Central memory CD8-positive, alpha-beta T cell (primary cell): ENCODE data around the gene GNAO1.

Experiments used
- ATAC-seq: fragments of 150-1000 bp; cut with Tn5 transposase; replicated peaks from 2 replicates; pipeline ENCODE4 v1.10.0; 2022; ENCODE audit warnings: mild to moderate bottlenecking, moderate FRiP score, moderate number of reproducible peaks; ENCODE audit not compliant: poor library complexity, severe bottlenecking; ENCODE audit errors: extremely low read depth
- DNase-seq, 2 donors: peaks; one replicate each; pipeline ENCODE4 v3.0.0; 2021; ENCODE audit warnings: low spot score in 2 of 2
- H3K27ac Mint-ChIP-seq: one replicate; pipeline ENCODE4 v1.8.0; 2022; ENCODE audit warnings: low read depth, mild to moderate bottlenecking, moderate library complexity, mixed read lengths
- H3K27me3 Mint-ChIP-seq: one replicate; pipeline ENCODE4 v1.8.0; 2022; ENCODE audit warnings: mixed read lengths
- H3K36me3 Mint-ChIP-seq: one replicate; pipeline ENCODE4 v1.8.0; 2022; ENCODE audit warnings: mild to moderate bottlenecking, moderate library complexity, mixed read lengths; ENCODE audit not compliant: insufficient read depth
- H3K4me1 Mint-ChIP-seq: one replicate; pipeline ENCODE4 v1.8.0; 2022; ENCODE audit warnings: mixed read lengths
- H3K4me3 Mint-ChIP-seq: one replicate; pipeline ENCODE4 v1.8.0; 2022; ENCODE audit warnings: mild to moderate bottlenecking, moderate library complexity, mixed read lengths
- H3K9me3 Mint-ChIP-seq: one replicate; pipeline ENCODE4 v1.8.0; 2022; ENCODE audit warnings: mixed read lengths

GNAO1 gene

GRCh38 chr16:56191156-56191815 lies at the start of gene GNAO1:
TSS of gene GNAO1 (plus strand) at chr16:56191489. CDS start at chr16:56192236, 747 bp downstream.
- peak within 1 kb of the TSS; percentile 84 for H3K4me3 Mint-ChIP-seq
- ATAC-seq (peak; percentile 78), DNase-seq (peak; percentile 40 to 56)
- peaks cover 21% of the 10 kb centered on the region for H3K4me1 Mint-ChIP-seq
- no peaks in the 10 kb centered on the region for H3K9me3 Mint-ChIP-seq
- no peaks in the 10 kb centered on the region for H3K27me3 Mint-ChIP-seq
- H3K27ac Mint-ChIP-seq = peak within 1 kb of the TSS; percentile 84
- peaks cover 11% of the 10 kb centered on the region for H3K36me3 Mint-ChIP-seq

GRCh38 chr16:56143666-56144065 lies 47.6 kb upstream of the GNAO1 start:
- Mint-ChIP-seq H3K36me3 (no peaks in the 10 kb centered on the region), H3K27ac (no peak overlapping the region), H3K4me1 (peaks cover 2% of the 10 kb centered on the region), H3K4me3 (no peak overlapping the region), H3K27me3 (no peaks in the 10 kb centered on the region), H3K9me3 (no peaks in the 10 kb centered on the region)
- no peak for DNase-seq
- ATAC-seq = no peak

GRCh38 chr16:56145369-56145768 lies 45.9 kb upstream of the GNAO1 start:
- no peaks in the 10 kb centered on the region for H3K36me3 Mint-ChIP-seq
- no peak for ATAC-seq
- no peak overlapping the region for H3K4me3 Mint-ChIP-seq
- H3K27me3 Mint-ChIP-seq = no peaks in the 10 kb centered on the region
- H3K9me3 Mint-ChIP-seq = no peaks in the 10 kb centered on the region
- no peaks in the 10 kb centered on the region for H3K4me1 Mint-ChIP-seq
- H3K27ac Mint-ChIP-seq = no peak overlapping the region
- DNase-seq = no peak

DNA sequence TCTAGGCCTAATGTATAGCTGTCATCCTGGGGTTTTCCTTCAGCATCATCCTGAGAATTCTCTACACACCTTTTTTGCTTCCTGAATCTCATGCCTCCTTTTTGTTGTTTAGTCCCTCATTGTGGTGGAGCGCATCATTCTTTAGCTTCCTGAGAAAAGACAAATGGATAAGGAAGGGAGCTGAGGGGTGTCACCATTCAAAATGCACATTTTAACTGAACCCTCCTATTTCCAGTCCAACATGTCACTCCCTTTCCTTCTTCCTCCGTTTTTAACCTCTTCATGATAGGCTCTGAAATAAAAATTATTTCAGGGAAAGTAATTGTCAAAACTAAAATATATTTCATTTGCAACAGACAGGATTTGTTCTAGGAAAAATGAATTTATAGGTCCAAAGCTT lies 39.7 kb upstream of the GNAO1 start:
- peaks cover 32% of the 10 kb centered on the region for H3K27me3 Mint-ChIP-seq

GRCh38 chr16:56161658-56162057 lies 29.6 kb upstream of the GNAO1 start:
- no peaks in the 10 kb centered on the region for H3K27me3 Mint-ChIP-seq
- H3K27ac Mint-ChIP-seq = no peak overlapping the region
- H3K36me3 Mint-ChIP-seq = no peaks in the 10 kb centered on the region
- ATAC-seq (no peak), DNase-seq (no peak)
- no peak overlapping the region for H3K4me3 Mint-ChIP-seq
- H3K9me3 Mint-ChIP-seq = no peaks in the 10 kb centered on the region
- no peaks in the 10 kb centered on the region for H3K4me1 Mint-ChIP-seq

More for the DNA sequence above, 39.7 kb upstream of the GNAO1 start:
- Mint-ChIP-seq H3K9me3 (no peaks in the 10 kb centered on the region), H3K4me3 (no peak overlapping the region), H3K36me3 (no peaks in the 10 kb centered on the region), H3K27ac (no peak overlapping the region), H3K4me1 (no peaks in the 10 kb centered on the region)
- DNase-seq (no peak), ATAC-seq (no peak)

GRCh38 chr16:56163089-56163488 lies 28.2 kb upstream of the GNAO1 start:
- no peaks in the 10 kb centered on the region for H3K4me1 Mint-ChIP-seq
- no peak for ATAC-seq
- H3K4me3 Mint-ChIP-seq = no peak overlapping the region
- no peak for DNase-seq
- H3K27me3 Mint-ChIP-seq = no peaks in the 10 kb centered on the region
- H3K36me3 Mint-ChIP-seq = no peaks in the 10 kb centered on the region
- H3K27ac Mint-ChIP-seq = no peak overlapping the region
- H3K9me3 Mint-ChIP-seq = no peaks in the 10 kb centered on the region

GRCh38 chr16:56163938-56164337 lies 27.4 kb upstream of the GNAO1 start:
- no peaks in the 10 kb centered on the region for H3K36me3 Mint-ChIP-seq
- no peak for DNase-seq
- no peaks in the 10 kb centered on the region for H3K27me3 Mint-ChIP-seq
- H3K4me1 Mint-ChIP-seq = no peaks in the 10 kb centered on the region
- no peak overlapping the region for H3K4me3 Mint-ChIP-seq
- ATAC-seq = no peak
- no peak overlapping the region for H3K27ac Mint-ChIP-seq
- no peaks in the 10 kb centered on the region for H3K9me3 Mint-ChIP-seq

DNA sequence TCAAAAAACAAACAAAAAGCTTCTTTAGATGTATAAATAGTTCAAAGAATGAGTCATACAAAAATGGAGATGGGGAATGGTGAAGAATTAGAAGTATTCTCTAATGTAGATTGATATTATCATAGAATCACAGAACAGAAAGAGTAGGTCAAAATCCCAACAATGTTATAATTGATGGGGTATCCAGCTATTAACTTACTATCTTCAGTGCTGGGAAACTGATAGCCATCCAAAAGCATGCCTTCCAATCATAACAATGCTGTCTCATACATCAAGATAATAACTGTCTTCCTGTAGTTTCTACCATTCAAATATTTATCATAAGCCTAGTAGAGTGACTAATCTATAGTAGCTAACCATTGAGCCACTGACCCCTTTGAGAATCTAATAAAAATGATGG lies 26.7 kb upstream of the GNAO1 start:
- Mint-ChIP-seq H3K4me3 (no peak overlapping the region), H3K9me3 (no peaks in the 10 kb centered on the region), H3K4me1 (no peaks in the 10 kb centered on the region), H3K27ac (no peak overlapping the region), H3K27me3 (no peaks in the 10 kb centered on the region), H3K36me3 (no peaks in the 10 kb centered on the region)
- DNase-seq = no peak
- no peak for ATAC-seq

DNA sequence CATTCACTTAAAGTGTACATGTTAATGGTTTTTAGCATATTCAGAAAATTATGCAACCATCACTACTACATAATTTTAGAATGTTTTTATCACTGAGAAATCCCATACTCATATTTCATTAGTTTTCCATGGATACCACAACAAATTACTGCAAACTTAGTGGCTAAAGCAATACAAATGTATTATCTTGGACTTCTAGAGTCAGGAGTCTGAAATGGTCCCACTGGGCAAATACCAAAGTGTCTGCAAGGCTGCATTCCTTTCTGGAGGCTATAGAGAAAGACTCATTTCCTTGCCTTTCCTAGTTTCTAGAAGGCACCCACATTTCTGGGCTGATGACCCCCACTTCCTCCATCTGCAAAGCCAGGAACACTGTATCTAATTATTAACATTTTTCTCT lies 16.9 kb upstream of the GNAO1 start:
- Mint-ChIP-seq H3K36me3 (no peaks in the 10 kb centered on the region), H3K27me3 (peaks cover 20% of the 10 kb centered on the region), H3K27ac (no peak overlapping the region), H3K4me1 (no peaks in the 10 kb centered on the region), H3K9me3 (no peaks in the 10 kb centered on the region), H3K4me3 (no peak overlapping the region)
- DNase-seq (no peak), ATAC-seq (no peak)

DNA sequence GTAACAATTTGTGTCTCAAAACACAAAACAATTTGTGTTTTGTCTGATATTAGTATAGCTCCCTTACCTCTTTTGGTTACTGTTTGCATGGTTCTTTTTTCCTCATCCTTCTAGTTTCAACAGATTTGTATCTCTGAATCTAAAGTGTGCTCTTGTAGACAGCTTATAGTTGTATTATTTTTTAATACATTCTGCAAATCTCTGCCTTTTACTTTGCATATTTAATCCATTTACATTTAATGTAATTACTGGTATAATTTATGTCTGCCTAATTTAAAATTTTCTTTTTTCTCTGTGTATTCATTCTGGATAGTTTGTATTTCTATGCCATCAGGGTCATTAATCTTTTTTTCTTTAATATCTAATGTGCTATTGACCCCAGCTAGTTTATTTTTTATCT lies 9.9 kb upstream of the GNAO1 start:
- no peak overlapping the region for H3K4me3 Mint-ChIP-seq
- H3K27ac Mint-ChIP-seq = no peak overlapping the region
- no peaks in the 10 kb centered on the region for H3K4me1 Mint-ChIP-seq
- DNase-seq = no peak
- ATAC-seq = no peak
- no peaks in the 10 kb centered on the region for H3K9me3 Mint-ChIP-seq
- no peaks in the 10 kb centered on the region for H3K36me3 Mint-ChIP-seq
- peaks cover 6% of the 10 kb centered on the region for H3K27me3 Mint-ChIP-seq

DNA sequence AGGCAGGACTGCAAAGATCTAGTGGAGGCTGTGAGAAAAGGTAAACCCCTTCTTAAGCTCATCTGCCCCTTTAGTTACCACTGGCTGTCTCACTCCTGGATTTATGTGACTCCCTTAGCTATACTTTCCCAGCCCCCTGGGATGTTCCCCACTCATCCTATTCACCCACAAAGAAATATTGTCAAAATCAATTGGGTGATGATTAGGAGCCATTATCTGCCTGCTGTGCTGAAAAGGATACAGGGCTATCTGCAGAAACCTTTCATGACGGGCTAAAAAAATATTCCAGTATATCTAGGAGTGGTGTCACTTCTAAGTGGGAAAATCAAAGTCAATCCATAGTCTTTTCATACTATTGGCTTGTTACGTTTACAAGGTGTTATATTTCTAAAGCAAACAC lies 8.0 kb upstream of the GNAO1 start:
- DNase-seq (no peak), ATAC-seq (no peak)
- Mint-ChIP-seq H3K4me3 (no peak overlapping the region), H3K36me3 (no peaks in the 10 kb centered on the region), H3K9me3 (no peaks in the 10 kb centered on the region), H3K27ac (no peak overlapping the region), H3K4me1 (no peaks in the 10 kb centered on the region), H3K27me3 (peaks cover 6% of the 10 kb centered on the region)

DNA sequence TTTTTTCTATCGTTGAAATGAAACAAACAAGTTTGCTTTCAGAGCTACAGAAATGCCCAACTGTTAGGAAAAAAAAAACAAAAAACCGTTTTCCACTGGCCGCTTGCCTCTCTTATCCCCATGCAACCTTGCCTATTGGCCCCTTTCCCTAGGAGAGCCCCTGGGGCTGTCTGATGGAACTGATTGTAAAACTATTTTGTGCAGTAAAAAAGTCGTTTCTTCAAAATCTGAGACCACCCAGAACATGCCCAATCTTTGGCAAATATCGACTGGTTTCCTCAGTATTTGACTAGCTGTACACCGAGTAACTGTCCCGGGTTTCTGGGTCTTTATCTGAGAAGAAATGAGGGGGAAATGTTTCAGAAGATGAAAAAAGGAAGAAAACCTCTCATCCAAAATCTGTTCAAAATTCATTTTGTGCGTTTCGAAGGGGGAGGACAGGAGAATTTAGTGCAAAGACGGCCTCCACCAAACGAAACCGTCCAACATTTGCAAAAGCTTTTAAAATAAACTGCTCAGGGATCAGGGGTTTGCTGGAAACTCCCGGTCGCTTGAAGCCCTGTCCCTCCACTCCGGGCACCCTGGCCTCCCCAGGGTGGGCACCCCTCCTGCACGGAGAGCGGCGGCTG lies 1.1 kb upstream of the GNAO1 start:
- H3K9me3 Mint-ChIP-seq = no peaks in the 10 kb centered on the region
- H3K27ac Mint-ChIP-seq = peak overlapping the region; percentile 84

DNA sequence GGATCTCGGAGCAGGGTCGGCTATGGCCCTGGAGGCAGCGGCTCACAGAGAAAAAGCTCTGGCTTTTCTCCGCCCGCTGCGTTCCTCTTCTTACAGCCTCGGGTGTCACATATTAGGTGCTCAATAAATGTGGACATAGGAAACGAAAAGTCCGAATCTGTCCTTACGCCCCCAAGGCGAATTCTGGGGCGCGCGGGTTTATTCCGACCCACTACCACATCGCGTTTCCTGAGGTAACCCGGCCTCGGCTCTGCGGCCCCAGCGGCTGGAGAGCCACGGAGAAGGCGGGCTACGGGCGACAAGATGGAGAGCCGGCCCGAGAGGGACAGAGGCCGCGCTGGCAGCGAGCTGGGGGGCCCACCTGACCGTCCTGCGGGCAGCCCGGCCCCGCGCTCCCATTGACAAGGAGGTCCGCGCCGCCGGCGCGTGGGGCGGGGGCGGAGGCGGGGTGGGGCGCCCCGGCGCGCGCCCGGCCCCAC lies 573 bp upstream of the GNAO1 start:
- ATAC-seq (peak; percentile 2), DNase-seq (no peak)
- H3K4me1 Mint-ChIP-seq = peaks cover 21% of the 10 kb centered on the region
- peaks cover 11% of the 10 kb centered on the region for H3K36me3 Mint-ChIP-seq
- H3K4me3 Mint-ChIP-seq = peak overlapping the region; percentile 84
- H3K27ac Mint-ChIP-seq = peak overlapping the region; percentile 84
- no peaks in the 10 kb centered on the region for H3K9me3 Mint-ChIP-seq
- no peaks in the 10 kb centered on the region for H3K27me3 Mint-ChIP-seq

More for the DNA sequence above, 1.1 kb upstream of the GNAO1 start:
- H3K4me3 Mint-ChIP-seq = peak overlapping the region; percentile 84
- H3K36me3 Mint-ChIP-seq = peaks cover 11% of the 10 kb centered on the region
- H3K4me1 Mint-ChIP-seq = peaks cover 21% of the 10 kb centered on the region
- no peaks in the 10 kb centered on the region for H3K27me3 Mint-ChIP-seq
- DNase-seq (no peak), ATAC-seq (no peak)
